Neuronal stem cell (in vitro differentiated cells): Measurements from ENCODE around the gene KPNA3.
A peak's percentile ranks its signal among the peaks of the same experiment; 100 is the strongest.

Experiments
- DNase-seq: peaks from one replicate; pipeline ENCODE4 v3.0.0-alpha.2; 2013; ENCODE audit warnings: low spot score
- H2AFZ ChIP-seq: one replicate; pipeline ENCODE4 v1.6.1; 2013; ENCODE audit warnings: mild to moderate bottlenecking, low read length, inconsistent platforms
- H2AK5ac ChIP-seq: 2 replicates; pipeline ENCODE4 v1.6.1; 2013; ENCODE audit warnings: low read depth, mild to moderate bottlenecking, inconsistent platforms, low read length, moderate library complexity, mixed read lengths
- H2BK120ac ChIP-seq: 2 replicates; pipeline ENCODE4 v1.6.1; 2013; ENCODE audit warnings: low read depth, mild to moderate bottlenecking, inconsistent platforms, low read length, moderate library complexity, mixed read lengths
- H2BK12ac ChIP-seq: one replicate; pipeline ENCODE4 v1.6.1; 2013; ENCODE audit warnings: low read length, inconsistent platforms
- H2BK15ac ChIP-seq: 2 replicates; pipeline ENCODE4 v1.6.1; 2013; ENCODE audit warnings: mild to moderate bottlenecking, low read length, inconsistent platforms, mixed read lengths
- H2BK5ac ChIP-seq: one replicate; pipeline ENCODE4 v1.6.1; 2013; ENCODE audit warnings: inconsistent platforms, mild to moderate bottlenecking, low read length, moderate library complexity
- H3K14ac ChIP-seq: one replicate; pipeline ENCODE4 v1.6.1; 2013; ENCODE audit warnings: low read length, inconsistent platforms
- H3K18ac ChIP-seq: 2 replicates; pipeline ENCODE4 v1.6.1; 2013; ENCODE audit warnings: low read length, inconsistent platforms
- H3K23ac ChIP-seq: 2 replicates; pipeline ENCODE4 v1.6.1; 2013; ENCODE audit warnings: low read depth, mild to moderate bottlenecking, mixed read lengths, low read length, inconsistent platforms; ENCODE audit not compliant: poor library complexity
- H3K27ac ChIP-seq: replicated peaks from 3 replicates; pipeline ENCODE4 v1.5.1; 2013; ENCODE audit warnings: low read length, inconsistent platforms
- H3K27me3 ChIP-seq, 3 experiments: 2 replicates each; pipeline ENCODE4 v1.6.1; 2013; ENCODE audit warnings: low read length in 3 of 3, mild to moderate bottlenecking in 2 of 3, inconsistent platforms in 1 of 3, low read depth in 1 of 3, mixed read lengths in 1 of 3, moderate library complexity in 1 of 3; ENCODE audit not compliant: control insufficient read depth in 3 of 3, insufficient read depth in 3 of 3
- H3K36me3 ChIP-seq, 2 donors: replicated peaks in 1 of 2; 2 replicates each; pipeline ENCODE4 v1.6.1; 2013; ENCODE audit warnings: low read length in 2 of 2; ENCODE audit not compliant: control insufficient read depth in 2 of 2, insufficient read depth in 2 of 2
- H3K4ac ChIP-seq: 2 replicates; pipeline ENCODE4 v1.6.1; 2013; ENCODE audit warnings: inconsistent platforms, mild to moderate bottlenecking, low read length, moderate library complexity
- H3K4me1 ChIP-seq, 2 donors: 1 replicate in 1 of 2; 2 replicates in 1 of 2; pipeline ENCODE4 v1.6.1; 2013; ENCODE audit warnings: low read length in 2 of 2, low read depth in 1 of 2; ENCODE audit not compliant: control insufficient read depth in 2 of 2, insufficient read depth in 1 of 2
- H3K4me2 ChIP-seq: one replicate; pipeline ENCODE4 v1.6.1; 2013; ENCODE audit warnings: mild to moderate bottlenecking, low read length, inconsistent platforms; ENCODE audit not compliant: insufficient read depth, poor library complexity, severe bottlenecking
- H3K4me3 ChIP-seq, 2 donors: 2 replicates each; pipeline ENCODE4 v1.5.1; 2013; ENCODE audit warnings: low read length in 2 of 2, mild to moderate bottlenecking in 2 of 2, inconsistent platforms in 1 of 2, moderate library complexity in 1 of 2
- H3K79me1 ChIP-seq: one replicate; pipeline ENCODE4 v1.6.1; 2013; ENCODE audit warnings: low read depth, mild to moderate bottlenecking, inconsistent platforms, low read length, moderate library complexity
- H3K9ac ChIP-seq: one replicate; pipeline ENCODE4 v1.6.1; 2013; ENCODE audit warnings: mild to moderate bottlenecking, low read depth, low read length, inconsistent platforms; ENCODE audit not compliant: poor library complexity
- H3K9me3 ChIP-seq, 2 donors: replicated peaks in 1 of 2; 2 replicates each; pipeline versions ENCODE3 to v1.6.1; 2013; ENCODE audit warnings: low read length in 2 of 2, mild to moderate bottlenecking in 2 of 2, inconsistent platforms in 1 of 2, low read depth in 1 of 2, mixed read lengths in 1 of 2, moderate library complexity in 1 of 2; ENCODE audit not compliant: control insufficient read depth in 2 of 2, insufficient read depth in 1 of 2
- H4K8ac ChIP-seq: one replicate; pipeline ENCODE4 v1.6.1; 2013; ENCODE audit warnings: low read depth, mild to moderate bottlenecking, inconsistent platforms, low read length, moderate library complexity
- H4K91ac ChIP-seq: one replicate; pipeline ENCODE4 v1.6.1; 2013; ENCODE audit warnings: low read length, low read depth, mild to moderate bottlenecking, inconsistent platforms; ENCODE audit not compliant: poor library complexity
- WGBS, 2 donors: extraction: QIAGEN DNeasy Blood & Tissue Kit; methylation state at CpG; one replicate each; pipeline ENCODE4 v1.1.7; 2013; ENCODE audit warnings: missing lambda C conversion rate in 2 of 2, mixed read lengths in 1 of 2; ENCODE audit not compliant: insufficient read length in 2 of 2, insufficient replicate concordance in 1 of 2; ENCODE audit errors: extremely low coverage in 2 of 2; 5-methylcytosine and 5-hydroxymethylcytosine counted together

The KPNA3 gene

DNA sequence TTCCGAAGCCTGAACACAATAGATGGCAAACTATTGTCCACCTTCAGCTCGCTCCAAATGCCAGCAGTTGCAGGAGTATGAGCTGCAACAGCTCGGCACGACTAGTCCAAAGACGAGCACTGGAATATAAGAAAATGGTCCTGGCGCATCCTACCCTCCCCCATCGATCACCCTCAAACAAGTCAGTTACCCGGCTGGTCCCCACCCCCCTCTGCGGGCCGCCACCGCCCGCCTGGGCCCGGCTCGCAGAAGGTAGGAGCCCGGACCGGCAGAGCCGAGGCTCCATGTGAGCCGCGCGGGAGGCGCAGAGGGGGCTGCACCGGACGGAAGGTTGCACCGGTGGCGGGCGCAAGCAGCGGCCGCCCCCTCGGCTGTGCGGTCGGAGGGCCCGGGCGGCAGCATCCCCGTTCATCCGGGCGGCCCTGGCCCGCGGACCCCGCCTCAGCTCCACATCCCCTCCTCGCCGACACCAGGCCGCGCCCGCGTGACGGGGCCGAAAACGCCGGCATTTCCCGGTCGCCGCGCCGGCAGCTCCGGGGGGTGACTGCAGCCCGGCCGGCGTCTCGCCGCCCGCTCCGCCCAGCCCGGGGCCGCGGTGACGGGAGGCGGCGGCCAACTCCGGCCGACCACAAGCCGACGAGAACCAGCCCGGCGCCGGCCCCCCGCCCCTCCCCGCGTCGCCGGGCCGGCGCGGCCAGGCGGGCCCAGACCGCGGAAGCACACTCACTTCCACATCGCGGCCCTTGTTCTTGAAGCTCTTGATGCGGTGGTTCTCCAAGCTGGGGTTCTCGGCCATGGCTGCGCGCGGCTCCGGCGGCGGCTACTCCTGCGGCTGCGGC, 552 bp downstream of the KPNA3 start:
- H2BK15ac ChIP-seq, result no peak overlapping the region
- peaks cover 0 to 4% (median 0%) of the 10 kb centered on the region in 3 experiments for H3K27me3 ChIP-seq
- DNase-seq, result peak; percentile 54
- peak overlapping the region; percentile 49 for H2AK5ac ChIP-seq
- H3K9me3 ChIP-seq, result no peaks in the 10 kb centered on the region
- no peak overlapping the region for H4K91ac ChIP-seq
- peak overlapping the region; percentile 85 for H2BK5ac ChIP-seq
- H3K4me2 ChIP-seq, result peak overlapping the region; percentile 78
- peak overlapping the region; percentile 94 for H3K27ac ChIP-seq
- no peak overlapping the region for H3K4ac ChIP-seq
- no peak overlapping the region for H4K8ac ChIP-seq
- no peak overlapping the region for H2BK12ac ChIP-seq
- H3K18ac ChIP-seq, result peak overlapping the region; percentile 91
- H3K14ac ChIP-seq, result peak overlapping the region; percentile 73
- no CpG with 5 or more reads among the region's 98 CpGs for WGBS, 2 donors
- H3K4me1 ChIP-seq, result peaks cover 4 to 9% of the 10 kb centered on the region in 2 donors
- H3K79me1 ChIP-seq, result no peaks in the 10 kb centered on the region
- H3K23ac ChIP-seq, result peak overlapping the region; percentile 60
- H3K36me3 ChIP-seq, result peaks cover 0 to 16% of the 10 kb centered on the region in 2 donors
- peak overlapping the region; percentile 69 for H2BK120ac ChIP-seq
- H2AFZ ChIP-seq, result peak overlapping the region; percentile 98
- H3K4me3 ChIP-seq, result peak overlapping the region; percentile 79 to 98
- H3K9ac ChIP-seq, result peak overlapping the region; percentile 89

DNA sequence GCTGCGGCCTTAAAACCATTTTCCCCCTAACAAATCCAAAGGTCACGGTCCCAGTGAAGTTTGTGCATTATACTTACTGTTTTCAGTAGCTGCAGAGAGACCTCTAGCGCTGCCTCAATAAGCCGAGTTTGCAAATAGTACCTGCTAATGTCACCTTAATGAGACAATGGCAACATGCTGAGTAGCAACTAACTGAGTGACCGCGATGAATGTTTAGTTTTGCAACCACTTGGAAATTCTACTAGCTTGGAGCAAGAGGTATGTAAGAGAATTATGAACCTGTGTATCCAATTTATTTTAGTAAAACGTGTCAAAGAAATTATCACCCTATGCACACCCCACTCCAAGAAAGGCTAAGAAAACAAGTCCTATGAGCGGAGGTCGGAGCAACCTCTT, 1.2 kb downstream of the KPNA3 start:
- Histone ChIP-seq H3K36me3 (peaks cover 0 to 20% of the 10 kb centered on the region in 2 donors), H3K79me1 (no peaks in the 10 kb centered on the region), H3K4me3 (peak overlapping the region; percentile 79 to 98), H2AK5ac (no peak overlapping the region), H2BK120ac (no peak overlapping the region), H3K9ac (no peak overlapping the region), H3K4me2 (peak overlapping the region; percentile 38), H3K4me1 (peaks cover 4 to 9% of the 10 kb centered on the region in 2 donors), H3K9me3 (no peaks in the 10 kb centered on the region), H2BK5ac (no peak overlapping the region), H3K27ac (no peak overlapping the region), H4K91ac (no peak overlapping the region), H3K4ac (no peak overlapping the region), H3K14ac (no peak overlapping the region), H3K23ac (no peak overlapping the region), H2BK15ac (no peak overlapping the region), H3K27me3 (peaks cover 0 to 4% (median 0%) of the 10 kb centered on the region in 3 experiments), H2AFZ (peak overlapping the region; percentile 98), H3K18ac (no peak overlapping the region), H2BK12ac (no peak overlapping the region), H4K8ac (no peak overlapping the region)
- DNase-seq, result no peak
- no CpG with 5 or more reads among the region's 9 CpGs for WGBS, 2 donors

DNA sequence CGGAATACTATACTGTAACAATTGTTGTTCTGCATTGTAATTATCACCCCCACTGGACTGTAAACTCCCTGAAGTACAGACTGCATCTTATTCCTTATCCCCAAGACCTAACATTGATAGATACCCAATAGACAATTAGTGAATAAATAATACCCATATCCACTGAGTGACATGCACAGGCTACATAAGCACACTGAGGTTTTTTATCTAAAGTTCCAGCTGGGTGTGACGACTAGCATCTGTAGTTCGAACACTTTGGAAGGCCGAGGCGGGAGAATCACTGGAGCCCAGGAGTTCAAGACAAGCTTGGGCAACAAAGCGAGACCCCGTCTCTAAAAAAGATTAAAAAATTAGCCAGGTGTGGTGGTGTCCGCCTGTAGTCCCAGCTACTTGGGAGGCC, 2.5 kb downstream of the KPNA3 start:
- Histone ChIP-seq H3K27ac (no peak overlapping the region), H3K9me3 (peaks cover 0 to 4% of the 10 kb centered on the region in 2 donors), H2AK5ac (no peak overlapping the region), H2BK5ac (no peak overlapping the region), H3K23ac (no peak overlapping the region), H3K27me3 (no peaks in the 10 kb centered on the region), H3K4me1 (peaks cover 4 to 9% of the 10 kb centered on the region in 2 donors), H2AFZ (no peak overlapping the region), H4K8ac (no peak overlapping the region), H4K91ac (no peak overlapping the region), H2BK15ac (no peak overlapping the region), H3K4me3 (no peak overlapping the region), H3K18ac (no peak overlapping the region), H3K36me3 (peaks cover 0 to 32% of the 10 kb centered on the region in 2 donors), H3K79me1 (no peaks in the 10 kb centered on the region), H3K4ac (no peak overlapping the region), H3K14ac (no peak overlapping the region), H3K9ac (no peak overlapping the region), H3K4me2 (no peak overlapping the region), H2BK12ac (no peak overlapping the region), H2BK120ac (no peak overlapping the region)
- no peak for DNase-seq
- WGBS, 2 donors, result no CpG with 5 or more reads among the region's 8 CpGs

DNA sequence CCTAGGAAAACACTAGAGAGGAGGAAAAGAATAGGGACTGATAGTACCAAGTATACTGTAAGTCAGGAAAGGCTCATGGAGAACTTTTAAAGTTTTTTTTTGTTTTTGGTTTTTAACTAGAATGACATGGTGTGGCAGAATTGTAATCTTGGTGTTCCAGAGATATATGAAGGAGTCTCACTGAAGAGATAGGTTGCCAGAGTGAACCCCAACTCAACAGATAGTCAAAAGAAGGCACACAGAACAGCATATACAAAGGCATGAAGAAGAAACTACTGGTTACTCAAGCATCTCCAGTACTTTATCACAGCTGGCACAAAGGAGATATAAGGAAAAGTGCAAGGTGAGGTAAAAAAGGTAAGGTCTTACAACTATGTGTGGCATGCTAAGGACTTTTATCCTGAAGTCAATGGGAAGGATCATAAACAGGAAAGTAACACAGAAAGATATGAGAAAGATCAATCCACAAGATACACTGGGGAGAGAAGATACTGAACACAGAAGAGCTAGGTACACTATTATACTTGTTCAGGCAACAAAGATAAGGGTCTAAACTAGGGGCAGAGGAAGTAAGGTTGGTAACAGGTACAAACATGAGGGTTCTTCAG, 6.0 kb downstream of the KPNA3 start:
- Histone ChIP-seq H2AFZ (no peak overlapping the region), H3K9ac (no peak overlapping the region), H2BK5ac (no peak overlapping the region), H3K4me2 (no peak overlapping the region), H3K4me3 (no peak overlapping the region), H3K4ac (no peak overlapping the region), H3K27me3 (no peaks in the 10 kb centered on the region), H3K36me3 (peaks cover 0 to 54% of the 10 kb centered on the region in 2 donors), H3K79me1 (no peaks in the 10 kb centered on the region), H3K27ac (no peak overlapping the region), H3K9me3 (peaks cover 0 to 4% of the 10 kb centered on the region in 2 donors), H2BK15ac (no peak overlapping the region), H4K91ac (no peak overlapping the region), H2AK5ac (no peak overlapping the region), H4K8ac (no peak overlapping the region), H2BK120ac (no peak overlapping the region), H3K4me1 (peaks cover 4 to 5% of the 10 kb centered on the region in 2 donors), H2BK12ac (no peak overlapping the region), H3K23ac (no peak overlapping the region), H3K14ac (no peak overlapping the region), H3K18ac (no peak overlapping the region)
- DNase-seq, result no peak
